Natural killer cell (primary cell): ENCODE data around the gene FBXL17. TPM values are rescaled to one million over a fixed set of nuclear protein-coding genes. Genes with fewer than 3 reads are reported as not detected.

Experiments used
- ATAC-seq, 3 donors: fragments of 150-1000 bp in 2 of 3; fragments of 200-7000 bp in 1 of 3; cut with Tn5 transposase; 1 replicate in 1 of 3; 2 replicates in 2 of 3; pipeline ENCODE4 v1.10.0; 2021; ENCODE audit warnings: mild to moderate bottlenecking in 2 of 3, moderate library complexity in 2 of 3
- DNase-seq, 2 donors: peaks; one replicate each; pipeline versions ENCODE4 v3.0.0 to v3.0.0-alpha.2; 2013 to 2021; ENCODE audit warnings: mixed read lengths in 1 of 2
- H3K27ac ChIP-seq: one replicate; pipeline ENCODE4 v1.5.1; 2013; ENCODE audit warnings: mild to moderate bottlenecking, low read length
- H3K27me3 ChIP-seq: one replicate; pipeline ENCODE4 v1.6.1; 2013; ENCODE audit warnings: low read length; ENCODE audit not compliant: control insufficient read depth, insufficient read depth
- H3K36me3 ChIP-seq: one replicate; pipeline ENCODE4 v1.6.1; 2013; ENCODE audit warnings: low read length; ENCODE audit not compliant: control insufficient read depth, insufficient read depth
- H3K4me1 ChIP-seq: one replicate; pipeline ENCODE4 v1.6.1; 2013; ENCODE audit warnings: low read length; ENCODE audit not compliant: control insufficient read depth, insufficient read depth
- H3K4me3 ChIP-seq: one replicate; pipeline ENCODE4 v1.5.1; 2013; ENCODE audit warnings: low read length
- H3K9me3 ChIP-seq: one replicate; pipeline ENCODE4 v1.6.1; 2013; ENCODE audit warnings: low read length; ENCODE audit not compliant: control insufficient read depth, insufficient read depth
- H3K27ac Mint-ChIP-seq, 2 donors: one replicate each; pipeline ENCODE4 v1.8.0; 2022; ENCODE audit warnings: mild to moderate bottlenecking in 2 of 2, mixed read lengths in 2 of 2, moderate library complexity in 1 of 2
- H3K27me3 Mint-ChIP-seq, 2 donors: one replicate each; pipeline ENCODE4 v1.8.0; 2022; ENCODE audit warnings: low read depth in 2 of 2, mixed read lengths in 2 of 2
- H3K36me3 Mint-ChIP-seq: one replicate; pipeline ENCODE4 v1.8.0; 2022; ENCODE audit warnings: mixed read lengths
- H3K4me1 Mint-ChIP-seq, 2 donors: one replicate each; pipeline ENCODE4 v1.8.0; 2022; ENCODE audit warnings: mixed read lengths in 2 of 2
- H3K4me3 Mint-ChIP-seq: one replicate; pipeline ENCODE4 v1.8.0; 2022; ENCODE audit warnings: mild to moderate bottlenecking, moderate library complexity, mixed read lengths
- H3K9me3 Mint-ChIP-seq, 2 donors: one replicate each; pipeline ENCODE4 v1.8.0; 2022; ENCODE audit warnings: mixed read lengths in 2 of 2
- CTCF ChIP-seq: fragments of 200-600 bp; IDR thresholded peaks from one replicate; pipeline ENCODE4 v1.8.0; 2022; ENCODE audit warnings: antibody characterized with exemption
- WGBS: methylation state at CpG from one replicate; pipeline ENCODE4 v1.1.7; 2013; ENCODE audit warnings: missing lambda C conversion rate; ENCODE audit not compliant: insufficient coverage; 5-methylcytosine and 5-hydroxymethylcytosine counted together
- intact Hi-C: fragments of 100-400 bp; cut with micrococcal nuclease; formaldehyde crosslinking; loops from one replicate; pipeline ENCODE4 v1.14.2; 2022
- total RNA-seq, 4 donors: library from RNA; stranded (reverse); fragments of 120-200 nt in 1 of 4; gene quantifications; one replicate each; pipeline versions ENCODE4 v1.2.3 to v1.2.4, GENCODE V29; 2013 to 2022

FBXL17 gene
- total RNA-seq, 3 donors from 2014 or later (not counting 1 experiment from before 2014, with no cell fraction given): 34.2 to 46.8 (median 34.9) TPM

GRCh38 chr5:108382784-108383330 lies 959 bp upstream of the FBXL17 start:
- H3K9me3 Mint-ChIP-seq: no peaks in the 10 kb centered on the region
- H3K27me3 ChIP-seq: no peaks in the 10 kb centered on the region
- peaks cover 35 to 36% of the 10 kb centered on the region in 2 donors for H3K4me1 Mint-ChIP-seq
- ATAC-seq: peak; percentile 6 to 31 (median 9)
- no peaks in the 10 kb centered on the region for H3K36me3 Mint-ChIP-seq
- DNase-seq: peak; percentile 22 to 62
- H3K4me1 ChIP-seq: peaks cover 8% of the 10 kb centered on the region
- TF ChIP-seq CTCF: no peak
- H3K27ac ChIP-seq: peak overlapping the region; percentile 95
- peaks cover 0 to 2% of the 10 kb centered on the region in 2 donors for H3K27me3 Mint-ChIP-seq
- under 1% methylated on average over 9 of the region's 9 CpGs for WGBS
- intact Hi-C loops: loop anchor here (1.0 to 10.0 kb wide), 5 partner anchors 364 to 1304 kb away; partner anchors contain the start of genes FER and MAN2A1
- H3K4me3 Mint-ChIP-seq: peak overlapping the region; percentile 89
- H3K9me3 ChIP-seq: no peaks in the 10 kb centered on the region
- H3K27ac Mint-ChIP-seq: peak overlapping the region; percentile 93 to 94
- peak overlapping the region; percentile 62 for H3K4me3 ChIP-seq
- no peaks in the 10 kb centered on the region for H3K36me3 ChIP-seq

GRCh38 chr5:108381350-108381953 lies 446 bp downstream of the FBXL17 start:
- Mint-ChIP-seq H3K36me3 (peaks cover 8% of the 10 kb centered on the region), H3K27me3 (no peaks in the 10 kb centered on the region), H3K9me3 (peaks cover 0 to 4% of the 10 kb centered on the region in 2 donors), H3K4me3 (peak overlapping the region; percentile 89), H3K4me1 (peaks cover 40 to 43% of the 10 kb centered on the region in 2 donors), H3K27ac (peak overlapping the region; percentile 93 to 94)
- no peaks in the 10 kb centered on the region for H3K27me3 ChIP-seq
- peaks cover 8% of the 10 kb centered on the region for H3K4me1 ChIP-seq
- peak; percentile 49 to 74 (median 55) for ATAC-seq
- WGBS: under 1% methylated on average over 74 of the region's 74 CpGs
- H3K9me3 ChIP-seq: no peaks in the 10 kb centered on the region
- peak overlapping the region; percentile 95 for H3K27ac ChIP-seq
- peak; percentile 78 to 87 for DNase-seq
- TF ChIP-seq CTCF: no peak
- no peaks in the 10 kb centered on the region for H3K36me3 ChIP-seq
- intact Hi-C loops: loop anchor here (5.0 to 10.0 kb wide), 4 partner anchors 366 to 1306 kb away; partner anchors contain the start of genes FER and MAN2A1
- peak overlapping the region; percentile 62 for H3K4me3 ChIP-seq

GRCh38 chr5:108380531-108381349 lies 1.2 kb downstream of the FBXL17 start:
- TF ChIP-seq CTCF: no peak
- H3K4me3 Mint-ChIP-seq: peak overlapping the region; percentile 89
- Histone ChIP-seq H3K4me1 (peaks cover 8% of the 10 kb centered on the region), H3K27ac (peak overlapping the region; percentile 70), H3K4me3 (peak overlapping the region; percentile 62), H3K9me3 (no peaks in the 10 kb centered on the region), H3K36me3 (no peaks in the 10 kb centered on the region), H3K27me3 (no peaks in the 10 kb centered on the region)
- no peaks in the 10 kb centered on the region for H3K27me3 Mint-ChIP-seq
- under 1% methylated on average over 85 of the region's 85 CpGs for WGBS
- DNase-seq (peak; percentile 68 to 72), ATAC-seq (peak; percentile 22 to 42 (median 37))
- peak overlapping the region; percentile 93 to 94 for H3K27ac Mint-ChIP-seq
- peaks cover 2 to 5% of the 10 kb centered on the region in 2 donors for H3K9me3 Mint-ChIP-seq
- H3K36me3 Mint-ChIP-seq: peaks cover 13% of the 10 kb centered on the region
- intact Hi-C loops: loop anchor here (5.0 to 10.0 kb wide), 4 partner anchors 367 to 1307 kb away; partner anchors contain the start of genes FER and MAN2A1
- peaks cover 40 to 43% of the 10 kb centered on the region in 2 donors for H3K4me1 Mint-ChIP-seq
